GM12878 (cell line): ENCODE data around the gene GMPPB. TPM values are rescaled to one million over a fixed set of nuclear protein-coding genes. Genes with fewer than 3 reads are reported as not detected.

Experiments used
- ATAC-seq: fragments of 200-7000 bp; cut with Tn5 transposase; 3 replicates; pipeline ENCODE4 v1.9.1; 2020; ENCODE audit warnings: mild to moderate bottlenecking, moderate library complexity
- BruUV-seq: library from RNA; stranded (reverse); fragments of 400-500 nt; replicated peaks from 2 replicates; lab custom pipeline; 2021; lab: Mats Ljungman, UMichigan
- CTCF ChIA-PET: fragments of 300-600 bp; sonication (Branson Sonifier 250); formaldehyde crosslinking; extraction: SDS; loops from one replicate; lab custom pipeline; 2021; ENCODE audit warnings: inconsistent platforms; lab: Yijun Ruan, JAX
- POLR2A ChIA-PET: fragments of 350-600 bp; formaldehyde crosslinking; extraction: SDS; loops from one replicate; lab custom pipeline; 2021; ENCODE audit warnings: inconsistent platforms; lab: Charles Lee
- RAD21 ChIA-PET: fragments of 300-600 bp; sonication (Branson Sonifier 250); formaldehyde crosslinking; loops from one replicate; lab custom pipeline; 2023; ENCODE audit warnings: antibody characterized with exemption; ENCODE audit not compliant: unreplicated experiment; lab: Charles Lee
- SMC1A ChIA-PET: fragments of 300-600 bp; sonication (Branson Sonifier 250); formaldehyde crosslinking; loops from one replicate; lab custom pipeline; 2023; ENCODE audit not compliant: unreplicated experiment, uncharacterized antibody; lab: Charles Lee
- DNase-seq: peaks from one replicate; pipeline ENCODE4 v3.0.0-alpha.2; 2011; ENCODE audit warnings: low read depth, low spot score
- FAIRE-seq: peaks from 3 replicates; lab custom pipeline; 2011; peaks lifted over from hg19 to GRCh38; lab: Jason Lieb, UNC
- H2AFZ ChIP-seq: 2 replicates; pipeline ENCODE4 v1.6.0; 2011; ENCODE audit warnings: low read depth, low read length, control low read depth; ENCODE audit not compliant: control insufficient read depth
- H3K27ac ChIP-seq: 2 replicates; pipeline ENCODE4 v1.5.1; 2011; ENCODE audit warnings: control low read depth; ENCODE audit not compliant: control insufficient read depth, insufficient read depth
- H3K27me3 ChIP-seq, 2 experiments: replicated peaks in 1 of 2; 2 replicates each; pipeline versions ENCODE4 v1.6.0 to v1.6.1; 2011; ENCODE audit warnings: low read length in 1 of 2; ENCODE audit not compliant: control insufficient read depth in 2 of 2, insufficient read depth in 2 of 2
- H3K36me3 ChIP-seq, 2 experiments: 2 replicates each; pipeline ENCODE4 v1.5.1; 2011; ENCODE audit warnings: low read length in 1 of 2; ENCODE audit not compliant: control insufficient read depth in 2 of 2, insufficient read depth in 2 of 2
- H3K4me1 ChIP-seq: 2 replicates; pipeline ENCODE4 v1.6.1; 2011; ENCODE audit warnings: mild to moderate bottlenecking, low read length, moderate library complexity, mixed read lengths; ENCODE audit not compliant: control insufficient read depth, insufficient read depth
- H3K4me2 ChIP-seq: 2 replicates; pipeline ENCODE4 v1.6.0; 2011; ENCODE audit warnings: control low read depth; ENCODE audit not compliant: control insufficient read depth, insufficient read depth
- H3K4me3 ChIP-seq: fragments of 200-600 bp; sonication (generic); 2 replicates; pipeline ENCODE4 v1.5.1; 2016
- H3K79me2 ChIP-seq: 2 replicates; pipeline ENCODE4 v1.6.0; 2011; ENCODE audit warnings: low read length; ENCODE audit not compliant: control insufficient read depth, insufficient read depth
- H3K9ac ChIP-seq: 2 replicates; pipeline ENCODE4 v1.8.0; 2011; ENCODE audit warnings: low read length, control low read depth, mixed read lengths; ENCODE audit not compliant: control insufficient read depth, insufficient read depth
- H3K9me3 ChIP-seq: replicated peaks from 3 replicates; pipeline ENCODE4 v1.5.1; 2011; ENCODE audit warnings: mild to moderate bottlenecking, low read length; ENCODE audit not compliant: control insufficient read depth, insufficient read depth
- H4K20me1 ChIP-seq: 2 replicates; pipeline ENCODE4 v1.6.0; 2011; ENCODE audit not compliant: control insufficient read depth, insufficient read depth
- DPF2 ChIP-seq: fragments of 450-650 bp; IDR thresholded peaks from 2 replicates; pipeline ENCODE4 v1.6.1; 2017; ENCODE audit warnings: mild to moderate bottlenecking
- FOS ChIP-seq: IDR thresholded peaks from 3 replicates; pipeline ENCODE4 v1.6.1; 2011; ENCODE audit warnings: borderline replicate concordance; ENCODE audit not compliant: insufficient read length; ENCODE audit errors: extremely low read depth
- FOXK2 ChIP-seq: fragments of 450-650 bp; IDR thresholded peaks from 2 replicates; pipeline ENCODE4 v1.6.1; 2017; ENCODE audit warnings: mild to moderate bottlenecking, moderate library complexity
- HCFC1 ChIP-seq: fragments of 150-350 bp; IDR thresholded peaks from 2 replicates; pipeline ENCODE4 v1.6.1; 2014; ENCODE audit warnings: low read length
- IKZF1 ChIP-seq: fragments of 450-650 bp; conservative IDR thresholded peaks from 2 replicates; pipeline ENCODE4 v1.6.1; 2017; ENCODE audit warnings: antibody characterized with exemption, mild to moderate bottlenecking
- LARP7 ChIP-seq: fragments of 450-650 bp; IDR thresholded peaks from 2 replicates; pipeline ENCODE4 v1.6.1; 2017; ENCODE audit warnings: mild to moderate bottlenecking
- PAX8 ChIP-seq: fragments of 450-650 bp; IDR thresholded peaks from 2 replicates; pipeline ENCODE4 v1.6.1; 2017; ENCODE audit warnings: mild to moderate bottlenecking, moderate library complexity
- POLR2AphosphoS5 ChIP-seq: IDR thresholded peaks from 2 replicates; pipeline ENCODE4 v1.6.1; 2011; ENCODE audit warnings: mild to moderate bottlenecking, low read length, inconsistent platforms
- RCOR1 ChIP-seq: conservative IDR thresholded peaks from 2 replicates; pipeline ENCODE4 v1.6.1; 2012; ENCODE audit warnings: low read depth, low read length, improper control_type of control experiment
- RELA ChIP-seq: fragments of 450-650 bp; IDR thresholded peaks from 2 replicates; pipeline ENCODE4 v1.8.0; 2014; ENCODE audit warnings: borderline replicate concordance; ENCODE audit not compliant: partially characterized antibody
- YY1 ChIP-seq: IDR thresholded peaks from 2 replicates; pipeline ENCODE4 v1.6.1; 2011; ENCODE audit warnings: low read depth, mild to moderate bottlenecking, low read length
- WGBS: methylation state at CpG from one replicate; pipeline ENCODE4 v1.1.6; 2016; ENCODE audit warnings: low lambda C conversion rate; ENCODE audit not compliant: insufficient replicate concordance, insufficient coverage; ENCODE audit errors: missing lambda C conversion rate; 5-methylcytosine and 5-hydroxymethylcytosine counted together
- in situ Hi-C: fragments of 300-500 bp; cut with MboI; formaldehyde crosslinking; loops from 9 replicates; pipeline ENCODE4 v1.14.3; 2018; ENCODE audit warnings: mixed read lengths
- intact Hi-C: fragments of 100-400 bp; cut with micrococcal nuclease; formaldehyde crosslinking; loops from one replicate; pipeline ENCODE4 v1.14.2; 2022; ENCODE audit not compliant: unreplicated experiment
- polyA plus RNA-seq, 11 experiments: library from polyadenylated mRNA; depleted of rRNA in 4 of 11; unstranded in 6 of 11; stranded (reverse) in 5 of 11; fragments of >200 nt; fragmentation: Nextera tagmentation in 4 of 11; fragmentation: Illumina TruSeq in 1 of 11; extraction: Ambion mirVana in 4 of 11; extraction: Trizol in 1 of 11; gene quantifications; 1 replicate in 1 of 11; 2 replicates in 10 of 11; pipeline versions ENCODE4 v1.2.1 to v1.2.3, GENCODE V29; 2011 to 2016; ENCODE audit warnings: inconsistent platforms in 2 of 11, missing spikeins in 2 of 11, low read depth in 1 of 11
- total RNA-seq, 4 experiments: library from RNA; depleted of rRNA in 3 of 4; stranded (reverse); fragments of >200 nt in 3 of 4; fragmentation: Illumina TruSeq in 1 of 4; extraction: Trizol in 1 of 4; gene quantifications; 2 replicates each; pipeline versions ENCODE4 v1.2.1 to v1.2.3, GENCODE V29; 2013 to 2021
- TF ChIP-seq, protein P1 (sequence below): fragments of 450-650 bp; IDR thresholded peaks from 2 replicates; pipeline ENCODE4 v1.6.1; 2017; ENCODE audit warnings: low read depth, mild to moderate bottlenecking, moderate library complexity
- TF ChIP-seq, protein P2 (sequence below): fragments of 450-650 bp; IDR thresholded peaks from 2 replicates; pipeline ENCODE4 v1.6.1; 2017; ENCODE audit warnings: mild to moderate bottlenecking
- TF ChIP-seq, protein P3 (sequence below): fragments of 450-650 bp; IDR thresholded peaks from 2 replicates; pipeline ENCODE4 v1.6.1; 2017; ENCODE audit warnings: mild to moderate bottlenecking, low read depth, inconsistent platforms; ENCODE audit not compliant: poor library complexity, severe bottlenecking

Gene GMPPB
- total and polyA plus RNA-seq, 10 of the 15 experiments (the other 5 are each of a cell fraction or from before 2014, with no cell fraction given): 2.3 to 99.5 (median 23.3) TPM

- Histone ChIP-seq H3K4me3 (no peak overlapping the region), H2AFZ (no peak overlapping the region), H3K79me2 (no peaks in the 10 kb centered on the region), H3K27me3 (no peaks in the 10 kb centered on the region), H3K36me3 (no peaks in the 10 kb centered on the region; a peak in 2 of 4 replicates), H3K9ac (no peak overlapping the region), H3K4me2 (no peak overlapping the region), H4K20me1 (no peaks in the 10 kb centered on the region), H3K27ac (no peak overlapping the region), H3K9me3 (no peaks in the 10 kb centered on the region), H3K4me1 (no peaks in the 10 kb centered on the region)
- intact Hi-C loops: no loop called here
- ChIA-PET POLR2A (no interaction called here), CTCF (no interaction called here), RAD21 (no interaction called here), SMC1A (no interaction called here)
- BruUV-seq: no TSS peak
- no peak for ATAC-seq
- in situ Hi-C loops: no loop called here
- no peak for DNase-seq
- 78% methylated on average over 4 of the region's 4 CpGs for WGBS
- FAIRE-seq: no peak
- TF ChIP-seq LARP7 (no peak), FOXK2 (no peak), YY1 (no peak), RCOR1 (no peak), RELA (no peak)
Observed at GRCh38 chr3:49751501-49751900, 27.8 kb upstream of the GMPPB start.

- no TSS peak for BruUV-seq
- ATAC-seq (no peak), FAIRE-seq (no peak), DNase-seq (no peak)
- in situ Hi-C loops (no loop called here), intact Hi-C loops (no loop called here)
- RAD21 ChIA-PET: no interaction called here
- 78% methylated on average over 4 of the region's 4 CpGs for WGBS
- SMC1A ChIA-PET: no interaction called here
- no peak overlapping the region for H3K4me2 ChIP-seq
- POLR2A ChIA-PET: no interaction called here
- no peak overlapping the region for H3K4me3 ChIP-seq
- H3K79me2 ChIP-seq: no peaks in the 10 kb centered on the region
- no peak overlapping the region for H3K27ac ChIP-seq
- CTCF ChIA-PET: no interaction called here
- H3K9me3 ChIP-seq: no peaks in the 10 kb centered on the region
- no peak overlapping the region for H3K9ac ChIP-seq
- peaks cover 0 to 6% of the 10 kb centered on the region in 2 experiments; a peak in 3 of 4 replicates for H3K36me3 ChIP-seq
- no peaks in the 10 kb centered on the region for H4K20me1 ChIP-seq
- no peak overlapping the region for H2AFZ ChIP-seq
- H3K27me3 ChIP-seq: no peaks in the 10 kb centered on the region
- no peaks in the 10 kb centered on the region for H3K4me1 ChIP-seq
- TF ChIP-seq IKZF1: no peak
- no peak for TF ChIP-seq FOS
- no peak for TF ChIP-seq PAX8
- TF ChIP-seq, protein P1, sequence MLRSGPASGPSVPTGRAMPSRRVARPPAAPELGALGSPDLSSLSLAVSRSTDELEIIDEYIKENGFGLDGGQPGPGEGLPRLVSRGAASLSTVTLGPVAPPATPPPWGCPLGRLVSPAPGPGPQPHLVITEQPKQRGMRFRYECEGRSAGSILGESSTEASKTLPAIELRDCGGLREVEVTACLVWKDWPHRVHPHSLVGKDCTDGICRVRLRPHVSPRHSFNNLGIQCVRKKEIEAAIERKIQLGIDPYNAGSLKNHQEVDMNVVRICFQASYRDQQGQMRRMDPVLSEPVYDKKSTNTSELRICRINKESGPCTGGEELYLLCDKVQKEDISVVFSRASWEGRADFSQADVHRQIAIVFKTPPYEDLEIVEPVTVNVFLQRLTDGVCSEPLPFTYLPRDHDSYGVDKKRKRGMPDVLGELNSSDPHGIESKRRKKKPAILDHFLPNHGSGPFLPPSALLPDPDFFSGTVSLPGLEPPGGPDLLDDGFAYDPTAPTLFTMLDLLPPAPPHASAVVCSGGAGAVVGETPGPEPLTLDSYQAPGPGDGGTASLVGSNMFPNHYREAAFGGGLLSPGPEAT: no peak
- TF ChIP-seq DPF2: no peak
- no peak for TF ChIP-seq HCFC1
- TF ChIP-seq, protein P2, sequence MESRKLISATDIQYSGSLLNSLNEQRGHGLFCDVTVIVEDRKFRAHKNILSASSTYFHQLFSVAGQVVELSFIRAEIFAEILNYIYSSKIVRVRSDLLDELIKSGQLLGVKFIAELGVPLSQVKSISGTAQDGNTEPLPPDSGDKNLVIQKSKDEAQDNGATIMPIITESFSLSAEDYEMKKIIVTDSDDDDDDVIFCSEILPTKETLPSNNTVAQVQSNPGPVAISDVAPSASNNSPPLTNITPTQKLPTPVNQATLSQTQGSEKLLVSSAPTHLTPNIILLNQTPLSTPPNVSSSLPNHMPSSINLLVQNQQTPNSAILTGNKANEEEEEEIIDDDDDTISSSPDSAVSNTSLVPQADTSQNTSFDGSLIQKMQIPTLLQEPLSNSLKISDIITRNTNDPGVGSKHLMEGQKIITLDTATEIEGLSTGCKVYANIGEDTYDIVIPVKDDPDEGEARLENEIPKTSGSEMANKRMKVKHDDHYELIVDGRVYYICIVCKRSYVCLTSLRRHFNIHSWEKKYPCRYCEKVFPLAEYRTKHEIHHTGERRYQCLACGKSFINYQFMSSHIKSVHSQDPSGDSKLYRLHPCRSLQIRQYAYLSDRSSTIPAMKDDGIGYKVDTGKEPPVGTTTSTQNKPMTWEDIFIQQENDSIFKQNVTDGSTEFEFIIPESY: no peak
- TF ChIP-seq, protein P3, sequence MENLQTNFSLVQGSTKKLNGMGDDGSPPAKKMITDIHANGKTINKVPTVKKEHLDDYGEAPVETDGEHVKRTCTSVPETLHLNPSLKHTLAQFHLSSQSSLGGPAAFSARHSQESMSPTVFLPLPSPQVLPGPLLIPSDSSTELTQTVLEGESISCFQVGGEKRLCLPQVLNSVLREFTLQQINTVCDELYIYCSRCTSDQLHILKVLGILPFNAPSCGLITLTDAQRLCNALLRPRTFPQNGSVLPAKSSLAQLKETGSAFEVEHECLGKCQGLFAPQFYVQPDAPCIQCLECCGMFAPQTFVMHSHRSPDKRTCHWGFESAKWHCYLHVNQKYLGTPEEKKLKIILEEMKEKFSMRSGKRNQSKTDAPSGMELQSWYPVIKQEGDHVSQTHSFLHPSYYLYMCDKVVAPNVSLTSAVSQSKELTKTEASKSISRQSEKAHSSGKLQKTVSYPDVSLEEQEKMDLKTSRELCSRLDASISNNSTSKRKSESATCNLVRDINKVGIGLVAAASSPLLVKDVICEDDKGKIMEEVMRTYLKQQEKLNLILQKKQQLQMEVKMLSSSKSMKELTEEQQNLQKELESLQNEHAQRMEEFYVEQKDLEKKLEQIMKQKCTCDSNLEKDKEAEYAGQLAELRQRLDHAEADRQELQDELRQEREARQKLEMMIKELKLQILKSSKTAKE: no peak
- TF ChIP-seq POLR2AphosphoS5: no peak
Observed at GRCh38 chr3:49750056-49750455, 26.3 kb upstream of the GMPPB start.
